Panc1 (cell line): Measurements from ENCODE around the gene HTT. TPM values are rescaled to one million over a fixed set of nuclear protein-coding genes. Genes with fewer than 3 reads are reported as not detected.

Experiments used
- ATAC-seq: fragments of 200-7000 bp; cut with Tn5 transposase; 2 replicates; pipeline ENCODE4 v1.9.1; 2020; ENCODE audit warnings: mild to moderate bottlenecking, moderate library complexity
- BruUV-seq: library from RNA; stranded (reverse); fragments of 400-500 nt; replicated peaks from 2 replicates; lab custom pipeline; 2021; lab: Mats Ljungman, UMichigan
- CTCF ChIA-PET: fragments of 300-600 bp; sonication (Branson Sonifier 250); formaldehyde crosslinking; loops from one replicate; lab custom pipeline; 2022; ENCODE audit warnings: antibody characterized with exemption; lab: Charles Lee
- POLR2A ChIA-PET: fragments of 300-600 bp; sonication (Branson Sonifier 250); formaldehyde crosslinking; loops from one replicate; lab custom pipeline; 2022; ENCODE audit warnings: antibody characterized with exemption; lab: Charles Lee
- DNase-seq: peaks from one replicate; pipeline ENCODE4 v3.0.0-alpha.2; 2010; ENCODE audit warnings: low read depth, low spot score
- H3K27ac ChIP-seq: 2 replicates; pipeline ENCODE4 v1.5.1; 2011; ENCODE audit warnings: mild to moderate bottlenecking, low read length, inconsistent platforms
- H3K27me3 ChIP-seq: fragments of 200-500 bp; sonication (Bioruptor generic); 2 replicates; pipeline ENCODE4 v1.6.0; 2014; ENCODE audit warnings: low read length, inconsistent platforms; ENCODE audit not compliant: control insufficient read depth, insufficient read depth
- H3K36me3 ChIP-seq: fragments of 200-500 bp; sonication (Bioruptor generic); 2 replicates; pipeline ENCODE4 v1.5.1; 2014; ENCODE audit warnings: inconsistent platforms, mild to moderate bottlenecking, low read length, moderate library complexity; ENCODE audit not compliant: control insufficient read depth, insufficient read depth
- H3K4me1 ChIP-seq: 2 replicates; pipeline ENCODE4 v1.5.1; 2011; ENCODE audit warnings: inconsistent platforms, mild to moderate bottlenecking, low read length, moderate library complexity; ENCODE audit not compliant: control insufficient read depth, insufficient read depth
- H3K4me3 ChIP-seq, 2 experiments: 2 replicates each; pipeline ENCODE4 v1.5.1; 2011 to 2012; ENCODE audit warnings: low read depth in 2 of 2, low read length in 2 of 2, mild to moderate bottlenecking in 2 of 2, inconsistent platforms in 1 of 2, moderate library complexity in 1 of 2
- H3K9me3 ChIP-seq: fragments of 200-500 bp; sonication (Bioruptor generic); 2 replicates; pipeline ENCODE4 v1.5.1; 2014; ENCODE audit warnings: low read depth, mild to moderate bottlenecking, inconsistent platforms, low read length, moderate library complexity; ENCODE audit not compliant: control insufficient read depth, insufficient read depth
- POLR2AphosphoS5 ChIP-seq: IDR thresholded peaks from 2 replicates; pipeline ENCODE4 v1.6.1; 2012; ENCODE audit warnings: mild to moderate bottlenecking, low read depth, low read length, moderate library complexity
- SIN3A ChIP-seq: IDR thresholded peaks from 2 replicates; pipeline ENCODE4 v1.6.1; 2012; ENCODE audit warnings: low read depth, mild to moderate bottlenecking, low read length, moderate library complexity, borderline replicate concordance; ENCODE audit not compliant: insufficient read depth
- TCF7L2 ChIP-seq: IDR thresholded peaks from 2 replicates; pipeline ENCODE4 v1.6.1; 2011; ENCODE audit warnings: mild to moderate bottlenecking, low read depth, low read length, inconsistent platforms
- in situ Hi-C: cut with HindIII; loops from 2 replicates; pipeline ENCODE4 v1.10.0; 2016; ENCODE audit warnings: low sequenced_read_pairs, low pct_unique_long_range_greater_than_20kb
- intact Hi-C: fragments of 100-400 bp; cut with micrococcal nuclease; formaldehyde crosslinking; loops from one replicate; pipeline ENCODE4 v1.10.0; 2022; ENCODE audit not compliant: unreplicated experiment
- total RNA-seq: library from RNA; stranded (reverse); gene quantifications from one replicate; pipeline ENCODE4 v1.2.1, GENCODE V29; 2021; ENCODE audit not compliant: unreplicated experiment
- TF ChIP-seq, protein P1 (sequence below): fragments of 450-650 bp; IDR thresholded peaks from 2 replicates; pipeline ENCODE4 v1.5.1; 2017; ENCODE audit warnings: mild to moderate bottlenecking
- TF ChIP-seq, protein P2 (sequence below), 2 experiments: IDR thresholded peaks; 2 replicates each; pipeline ENCODE4 v1.6.1; 2011 to 2012; ENCODE audit warnings: low read depth in 2 of 2, control low read depth in 1 of 2, low read length in 1 of 2, mild to moderate bottlenecking in 1 of 2, moderate library complexity in 1 of 2; ENCODE audit not compliant: insufficient read depth in 1 of 2

The HTT gene
- total RNA-seq, 1 experiment from 2014 or later, result 24.7 TPM

DNA sequence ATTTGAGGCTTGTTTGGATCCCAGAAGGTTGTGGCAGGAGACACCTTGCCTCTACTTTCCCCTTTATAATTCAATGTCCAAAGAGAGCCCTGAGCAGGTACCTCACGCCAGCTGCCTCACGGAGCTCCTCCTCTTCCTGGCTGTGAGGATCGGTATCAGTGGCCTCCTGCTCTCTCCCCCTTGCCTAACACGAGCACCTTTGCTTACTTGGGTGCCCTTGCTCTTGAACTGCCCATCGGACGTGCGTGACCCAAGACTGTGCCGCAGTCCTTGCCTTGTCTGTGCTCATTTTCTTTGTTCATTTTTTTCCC is 146.7 kb downstream of the HTT start:
- intact Hi-C loops, result no loop called here
- no peaks in the 10 kb centered on the region for H3K4me1 ChIP-seq
- H3K27me3 ChIP-seq, result no peaks in the 10 kb centered on the region
- no peak overlapping the region for H3K27ac ChIP-seq
- no TSS peak for BruUV-seq
- H3K36me3 ChIP-seq, result no peaks in the 10 kb centered on the region
- ATAC-seq (no peak), DNase-seq (no peak)
- POLR2A ChIA-PET, result interaction anchor here (1.1 kb wide), 1 partner anchor 13 kb away, joined by 3 read pairs; no protein-coding TSS in a partner anchor
- no peaks in the 10 kb centered on the region for H3K9me3 ChIP-seq
- CTCF ChIA-PET, result no interaction called here
- TF ChIP-seq, protein P1, sequence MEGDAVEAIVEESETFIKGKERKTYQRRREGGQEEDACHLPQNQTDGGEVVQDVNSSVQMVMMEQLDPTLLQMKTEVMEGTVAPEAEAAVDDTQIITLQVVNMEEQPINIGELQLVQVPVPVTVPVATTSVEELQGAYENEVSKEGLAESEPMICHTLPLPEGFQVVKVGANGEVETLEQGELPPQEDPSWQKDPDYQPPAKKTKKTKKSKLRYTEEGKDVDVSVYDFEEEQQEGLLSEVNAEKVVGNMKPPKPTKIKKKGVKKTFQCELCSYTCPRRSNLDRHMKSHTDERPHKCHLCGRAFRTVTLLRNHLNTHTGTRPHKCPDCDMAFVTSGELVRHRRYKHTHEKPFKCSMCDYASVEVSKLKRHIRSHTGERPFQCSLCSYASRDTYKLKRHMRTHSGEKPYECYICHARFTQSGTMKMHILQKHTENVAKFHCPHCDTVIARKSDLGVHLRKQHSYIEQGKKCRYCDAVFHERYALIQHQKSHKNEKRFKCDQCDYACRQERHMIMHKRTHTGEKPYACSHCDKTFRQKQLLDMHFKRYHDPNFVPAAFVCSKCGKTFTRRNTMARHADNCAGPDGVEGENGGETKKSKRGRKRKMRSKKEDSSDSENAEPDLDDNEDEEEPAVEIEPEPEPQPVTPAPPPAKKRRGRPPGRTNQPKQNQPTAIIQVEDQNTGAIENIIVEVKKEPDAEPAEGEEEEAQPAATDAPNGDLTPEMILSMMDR, result no peak
- TF ChIP-seq, protein P2, sequence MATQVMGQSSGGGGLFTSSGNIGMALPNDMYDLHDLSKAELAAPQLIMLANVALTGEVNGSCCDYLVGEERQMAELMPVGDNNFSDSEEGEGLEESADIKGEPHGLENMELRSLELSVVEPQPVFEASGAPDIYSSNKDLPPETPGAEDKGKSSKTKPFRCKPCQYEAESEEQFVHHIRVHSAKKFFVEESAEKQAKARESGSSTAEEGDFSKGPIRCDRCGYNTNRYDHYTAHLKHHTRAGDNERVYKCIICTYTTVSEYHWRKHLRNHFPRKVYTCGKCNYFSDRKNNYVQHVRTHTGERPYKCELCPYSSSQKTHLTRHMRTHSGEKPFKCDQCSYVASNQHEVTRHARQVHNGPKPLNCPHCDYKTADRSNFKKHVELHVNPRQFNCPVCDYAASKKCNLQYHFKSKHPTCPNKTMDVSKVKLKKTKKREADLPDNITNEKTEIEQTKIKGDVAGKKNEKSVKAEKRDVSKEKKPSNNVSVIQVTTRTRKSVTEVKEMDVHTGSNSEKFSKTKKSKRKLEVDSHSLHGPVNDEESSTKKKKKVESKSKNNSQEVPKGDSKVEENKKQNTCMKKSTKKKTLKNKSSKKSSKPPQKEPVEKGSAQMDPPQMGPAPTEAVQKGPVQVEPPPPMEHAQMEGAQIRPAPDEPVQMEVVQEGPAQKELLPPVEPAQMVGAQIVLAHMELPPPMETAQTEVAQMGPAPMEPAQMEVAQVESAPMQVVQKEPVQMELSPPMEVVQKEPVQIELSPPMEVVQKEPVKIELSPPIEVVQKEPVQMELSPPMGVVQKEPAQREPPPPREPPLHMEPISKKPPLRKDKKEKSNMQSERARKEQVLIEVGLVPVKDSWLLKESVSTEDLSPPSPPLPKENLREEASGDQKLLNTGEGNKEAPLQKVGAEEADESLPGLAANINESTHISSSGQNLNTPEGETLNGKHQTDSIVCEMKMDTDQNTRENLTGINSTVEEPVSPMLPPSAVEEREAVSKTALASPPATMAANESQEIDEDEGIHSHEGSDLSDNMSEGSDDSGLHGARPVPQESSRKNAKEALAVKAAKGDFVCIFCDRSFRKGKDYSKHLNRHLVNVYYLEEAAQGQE (IDR thresholded peaks at IDR 0.05; ENCODE audit: insufficient read depth in 1 of 2, low read depth in 2 of 2, low read length in 1 of 2), result no peak
- TF ChIP-seq SIN3A, result no peak
- TF ChIP-seq TCF7L2, result no peak
- H3K4me3 ChIP-seq, result no peak overlapping the region
- in situ Hi-C loops, result no loop called here

GRCh38 chr4:3221996-3222395 is 147.5 kb downstream of the HTT start:
- ATAC-seq (no peak), DNase-seq (no peak)
- in situ Hi-C loops, result no loop called here
- intact Hi-C loops, result no loop called here
- Histone ChIP-seq H3K4me3 (no peak overlapping the region), H3K9me3 (no peaks in the 10 kb centered on the region), H3K27ac (no peak overlapping the region), H3K36me3 (no peaks in the 10 kb centered on the region), H3K27me3 (no peaks in the 10 kb centered on the region), H3K4me1 (no peaks in the 10 kb centered on the region)
- CTCF ChIA-PET, result no interaction called here
- BruUV-seq, result no TSS peak
- TF ChIP-seq POLR2AphosphoS5 (no peak), SIN3A (no peak), TCF7L2 (no peak)
- TF ChIP-seq, protein P2 (IDR thresholded peaks at IDR 0.05; ENCODE audit: insufficient read depth in 1 of 2, low read depth in 2 of 2, low read length in 1 of 2), result no peak
- TF ChIP-seq, protein P1, result no peak
- POLR2A ChIA-PET, result interaction anchor here (1.1 kb wide), 1 partner anchor 12 kb away, joined by 3 read pairs; no protein-coding TSS in a partner anchor
